ENCODE measurements around the gene KHNYN. TPM values are rescaled to one million over a fixed set of nuclear protein-coding genes. Genes with fewer than 3 reads are reported as not detected.

KHNYN gene
- total RNA-seq, 1 donor from 2014 or later: 128 TPM

DNA sequence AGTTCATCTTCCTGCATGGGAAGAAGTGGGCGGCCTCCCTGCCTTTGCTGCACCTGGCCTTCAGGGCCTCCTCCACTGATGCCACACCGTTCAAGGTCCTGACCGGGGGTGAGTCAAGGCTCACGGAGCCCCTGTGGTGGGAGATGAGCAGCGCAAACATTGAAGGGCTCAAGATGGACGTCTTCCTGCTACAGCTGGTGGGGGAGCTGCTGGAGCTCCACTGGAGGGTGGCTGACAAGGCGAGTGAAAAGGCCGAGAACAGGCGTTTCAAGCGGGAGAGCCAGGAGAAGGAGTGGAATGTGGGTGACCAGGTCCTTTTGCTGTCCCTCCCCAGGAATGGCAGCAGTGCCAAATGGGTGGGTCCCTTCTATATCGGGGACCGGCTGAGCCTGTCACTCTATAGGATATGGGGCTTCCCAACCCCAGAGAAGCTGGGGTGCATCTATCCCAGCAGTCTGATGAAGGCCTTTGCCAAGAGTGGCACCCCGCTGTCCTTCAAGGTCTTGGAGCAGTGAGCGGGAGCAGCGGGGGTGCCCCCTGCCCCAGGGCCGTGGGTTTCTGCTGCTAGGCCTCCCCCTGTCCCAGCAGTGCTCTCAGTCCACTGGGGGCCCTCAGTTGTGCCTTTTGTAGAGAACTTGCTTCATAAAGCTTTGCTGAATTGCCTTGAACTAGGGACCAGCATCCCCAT lies 12.7 kb upstream of the KHNYN start:
- FAIRE-seq: no peak
- no peak for TF ChIP-seq CTCF (IDR thresholded peaks at IDR 0.05; ENCODE audit: insufficient read depth, low read length, severe bottlenecking)
- H3K36me3 ChIP-seq (ENCODE audit: control insufficient read depth, insufficient read depth, low read length): peaks cover 10% of the 10 kb centered on the region
- no peaks in the 10 kb centered on the region for H3K27me3 ChIP-seq (ENCODE audit: control insufficient read depth, insufficient read depth, low read length)
- H3K4me3 ChIP-seq (ENCODE audit: low read depth, low read length): no peak overlapping the region
- DNase-seq (ENCODE audit: low read depth): no peak

DNA sequence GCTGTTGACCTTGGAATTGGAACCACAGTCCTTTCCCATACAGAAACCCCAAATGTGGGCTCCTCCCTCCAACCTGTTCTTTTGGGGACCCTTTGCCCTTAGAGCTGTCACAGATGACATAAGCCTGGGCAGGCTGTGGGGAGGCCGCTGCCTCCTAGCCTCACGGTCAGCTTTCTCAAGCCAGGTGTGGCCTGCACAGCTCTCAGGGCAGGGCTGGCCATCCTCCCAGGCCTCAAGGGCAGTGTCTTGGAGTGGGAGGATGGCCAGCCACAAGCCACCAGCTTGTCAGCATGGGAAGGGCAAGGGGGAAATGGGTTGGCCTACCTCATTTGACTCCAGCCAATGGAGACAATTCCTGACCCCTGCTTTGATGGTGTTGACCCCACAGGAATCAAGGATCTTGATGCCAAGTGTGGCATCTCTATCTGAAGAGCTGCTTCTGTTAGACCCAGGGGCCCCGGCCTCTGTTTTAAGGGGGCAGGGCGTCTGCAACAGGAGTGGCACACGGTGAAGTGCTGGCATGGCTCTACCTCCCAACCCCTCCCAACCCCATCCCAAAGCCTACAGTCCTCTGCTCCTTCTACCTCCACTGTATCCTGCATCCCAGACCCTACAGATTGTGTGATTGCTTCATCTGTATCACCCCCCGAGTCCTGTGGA lies 11.8 kb upstream of the KHNYN start:
- peaks cover 10% of the 10 kb centered on the region for H3K36me3 ChIP-seq (ENCODE audit: control insufficient read depth, insufficient read depth, low read length)
- no peaks in the 10 kb centered on the region for H3K27me3 ChIP-seq (ENCODE audit: control insufficient read depth, insufficient read depth, low read length)
- no peak for TF ChIP-seq CTCF (IDR thresholded peaks at IDR 0.05; ENCODE audit: insufficient read depth, low read length, severe bottlenecking)
- FAIRE-seq: no peak
- DNase-seq (ENCODE audit: low read depth): no peak
- no peak overlapping the region for H3K4me3 ChIP-seq (ENCODE audit: low read depth, low read length)

- FAIRE-seq (peak; percentile 98), DNase-seq (ENCODE audit: low read depth) (peak; percentile 95)
- no peaks in the 10 kb centered on the region for H3K27me3 ChIP-seq (ENCODE audit: control insufficient read depth, insufficient read depth, low read length)
- TF ChIP-seq CTCF (IDR thresholded peaks at IDR 0.05; ENCODE audit: insufficient read depth, low read length, severe bottlenecking): no peak
- peaks cover 8% of the 10 kb centered on the region for H3K36me3 ChIP-seq (ENCODE audit: control insufficient read depth, insufficient read depth, low read length)
- no peak overlapping the region for H3K4me3 ChIP-seq (ENCODE audit: low read depth, low read length)
Measured at GRCh38 chr14:24418492-24418873, 11.3 kb upstream of the KHNYN start.

GRCh38 chr14:24422261-24422660 lies 7.5 kb upstream of the KHNYN start:
- FAIRE-seq (no peak), DNase-seq (ENCODE audit: low read depth) (no peak)
- no peak overlapping the region for H3K4me3 ChIP-seq (ENCODE audit: low read depth, low read length)
- H3K36me3 ChIP-seq (ENCODE audit: control insufficient read depth, insufficient read depth, low read length): no peaks in the 10 kb centered on the region
- no peaks in the 10 kb centered on the region for H3K27me3 ChIP-seq (ENCODE audit: control insufficient read depth, insufficient read depth, low read length)
- no peak for TF ChIP-seq CTCF (IDR thresholded peaks at IDR 0.05; ENCODE audit: insufficient read depth, low read length, severe bottlenecking)

DNA sequence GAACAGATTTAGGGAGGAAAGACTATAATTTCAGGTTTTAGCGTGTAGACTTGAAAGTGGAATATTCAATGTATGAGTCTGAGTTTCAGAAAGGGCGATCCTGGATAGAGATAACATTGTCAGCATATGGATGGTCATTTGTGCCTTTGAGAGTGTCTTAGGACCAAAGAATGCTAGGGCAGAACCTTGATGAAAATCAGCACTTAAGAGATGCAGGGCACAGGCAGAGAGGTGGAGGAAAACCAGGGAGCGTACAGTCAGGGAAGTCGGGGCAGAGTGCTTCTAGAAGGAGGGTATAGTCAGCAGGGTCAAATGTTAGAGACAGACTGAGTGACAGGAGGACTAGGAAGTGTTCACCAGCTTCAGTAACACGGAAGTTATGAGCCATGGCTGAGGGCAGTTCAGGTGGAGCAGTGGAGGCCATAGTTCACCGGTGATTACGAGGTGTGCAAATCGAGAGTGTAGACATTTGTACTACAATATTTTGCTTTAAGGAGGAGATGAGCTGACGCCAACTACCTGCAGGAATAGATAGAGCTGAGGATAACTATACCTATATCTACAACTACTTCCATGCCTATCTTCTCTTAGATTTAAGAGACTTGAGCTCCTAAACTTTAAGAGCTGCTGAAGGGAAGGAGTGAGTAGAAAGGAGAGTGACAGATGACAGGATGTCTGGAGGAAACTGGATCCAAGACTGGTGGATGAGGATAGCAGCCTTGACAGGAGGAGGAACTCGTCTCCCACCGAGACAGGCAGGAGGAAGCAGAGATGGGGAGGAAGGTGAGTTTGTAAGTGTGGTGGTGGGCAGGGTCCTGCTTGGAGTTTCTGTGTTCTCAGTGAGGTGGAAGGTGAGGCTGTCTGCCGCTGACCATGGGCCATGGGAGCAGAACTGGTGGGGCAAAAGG lies 6.8 kb upstream of the KHNYN start:
- FAIRE-seq: peak; percentile 40
- DNase-seq (ENCODE audit: low read depth): no peak
- no peaks in the 10 kb centered on the region for H3K27me3 ChIP-seq (ENCODE audit: control insufficient read depth, insufficient read depth, low read length)
- H3K4me3 ChIP-seq (ENCODE audit: low read depth, low read length): no peak overlapping the region
- no peaks in the 10 kb centered on the region for H3K36me3 ChIP-seq (ENCODE audit: control insufficient read depth, insufficient read depth, low read length)
- TF ChIP-seq CTCF (IDR thresholded peaks at IDR 0.05; ENCODE audit: insufficient read depth, low read length, severe bottlenecking): no peak
